Pancreas (tissue), 10 donors: ENCODE data around the gene LTBP2. TPM values are rescaled to one million over a fixed set of nuclear protein-coding genes. Genes with fewer than 3 reads are reported as not detected.

Experiments used
- ATAC-seq, 4 donors: fragments of 200-7000 bp; cut with Tn5 transposase; one replicate each; pipeline versions ENCODE4 v1.8.0 to v1.9.1; 2020; ENCODE audit warnings: mild to moderate bottlenecking in 4 of 4, moderate library complexity in 4 of 4
- DNase-seq, 6 donors: peaks; one replicate each; pipeline ENCODE4 v3.0.0-alpha.2; 2020
- FAIRE-seq: peaks from 2 replicates; lab custom pipeline; 2012; peaks lifted over from hg19 to GRCh38; lab: Jason Lieb, UNC
- H3K27ac ChIP-seq, 4 donors: fragments of 200-600 bp; sonication (generic); 1 replicate in 3 of 4; 2 replicates in 1 of 4; pipeline versions ENCODE4 v1.5.0 to v1.8.0; 2020
- H3K27me3 ChIP-seq, 4 donors: fragments of 200-600 bp; one replicate each; pipeline ENCODE4 v1.8.0; 2021
- H3K36me3 ChIP-seq, 3 donors: fragments of 200-600 bp; sonication (generic) in 1 of 3; one replicate each; pipeline versions ENCODE4 v1.5.0 to v1.8.0; 2020 to 2021
- H3K4me1 ChIP-seq, 3 donors: fragments of 200-600 bp; one replicate each; pipeline ENCODE4 v1.8.0; 2021
- H3K4me3 ChIP-seq, 4 donors: fragments of 200-600 bp; sonication (generic) in 2 of 4; one replicate each; pipeline versions ENCODE4 v1.5.0 to v1.8.0; 2020 to 2021
- H3K9me3 ChIP-seq, 4 donors: fragments of 200-600 bp; one replicate each; pipeline ENCODE4 v1.8.0; 2021
- CTCF ChIP-seq, 4 donors: fragments of 200-600 bp; sonication (generic) in 3 of 4; IDR thresholded peaks; one replicate each; pipeline versions ENCODE4 v1.5.0 to v1.8.0; 2021; ENCODE audit warnings: antibody characterized with exemption in 4 of 4
- WGBS, 2 donors: extraction: QIAGEN DNeasy Blood & Tissue Kit; methylation state at CpG; one replicate each; pipeline ENCODE4 v1.1.7; 2013; 5-methylcytosine and 5-hydroxymethylcytosine counted together
- intact Hi-C, 3 donors: fragments of 100-400 bp; cut with DNase I; formaldehyde crosslinking; loops; one replicate each; pipeline versions ENCODE4 v1.11.1 to v1.14.2; 2022
- polyA plus RNA-seq, 2 donors: library from polyadenylated mRNA; stranded (reverse); fragments of 200-250 nt; gene quantifications; one replicate each; pipeline ENCODE4 v1.2.3, GENCODE V29; 2013
- total RNA-seq, 6 donors: library from RNA; stranded (reverse); fragmentation: NEBNext Ultra II Directional in 4 of 6; extraction: Animal tissue kit (Norgen Biotek cat#: 25700) in 4 of 6; gene quantifications; one replicate each; pipeline versions ENCODE4 v1.2.1 to v1.2.4, GENCODE V29; 2021 to 2023
- donor health status: healthy with polysubstance abuse.
- donor health status: DM: no; HTN: no; CAD: no; lungs with moderate emphysema.
- donor health status: DM: no; HTN: no; CAD: no.
- donor health status: control.
- donor health status: control.
- donor health status: Bipolar disorder and iron deficiency.
- donor health status: DM: yes; HTN: yes; CAD: no.
- donor health status: DM: no; HTN: no; CAD: no.
- donor health status: DM: no; HTN: no; CAD: no.
- donor health status: DM: yes; HTN: yes; CAD: no.

Gene LTBP2
- total and polyA plus RNA-seq, 8 donors: 1.8 to 18.1 (median 4.7) TPM

- FAIRE-seq: no peak
- H3K27ac ChIP-seq: peak overlapping the region; percentile 12 to 78 (median 44)
- WGBS, 2 donors: 69 to 72% methylated on average over 13 of the region's 13 CpGs
- no peaks in the 10 kb centered on the region for H3K9me3 ChIP-seq
- H3K4me3 ChIP-seq: no peak overlapping the region
- H3K27me3 ChIP-seq: no peaks in the 10 kb centered on the region
- no peaks in the 10 kb centered on the region for H3K36me3 ChIP-seq
- peaks cover 11 to 32% (median 18%) of the 10 kb centered on the region in 3 donors for H3K4me1 ChIP-seq
- intact Hi-C loops: loop anchor here in 1 of 3 donors (10.0 kb wide), 1 partner anchor 188 kb away; no protein-coding TSS in a partner anchor
- no peak for TF ChIP-seq CTCF (IDR thresholded peaks at IDR 0.05)
- no peak for DNase-seq
- ATAC-seq: no peak
Measured at GRCh38 chr14:74616996-74617700, 5.1 kb upstream of the LTBP2 start.

- ATAC-seq (no peak), DNase-seq (no peak), FAIRE-seq (no peak)
- Histone ChIP-seq H3K9me3 (no peaks in the 10 kb centered on the region), H3K27me3 (no peaks in the 10 kb centered on the region), H3K4me3 (no peak overlapping the region), H3K4me1 (peaks cover 11 to 32% (median 18%) of the 10 kb centered on the region in 3 donors), H3K27ac (peak overlapping the region; percentile 12 to 78 (median 44)), H3K36me3 (no peaks in the 10 kb centered on the region)
- intact Hi-C loops: loop anchor here in 1 of 3 donors (10.0 kb wide), 1 partner anchor 188 kb away; no protein-coding TSS in a partner anchor
- TF ChIP-seq CTCF (IDR thresholded peaks at IDR 0.05): no peak
- 68 to 71% methylated on average over 4 of the region's 4 CpGs for WGBS, 2 donors
Measured at GRCh38 chr14:74616507-74616906, 4.5 kb upstream of the LTBP2 start.

- no peak for ATAC-seq
- H3K4me1 ChIP-seq: peaks cover 11 to 35% (median 18%) of the 10 kb centered on the region in 3 donors
- no peak for FAIRE-seq
- 82 to 94% methylated on average over 14 of the region's 14 CpGs for WGBS, 2 donors
- no peaks in the 10 kb centered on the region for H3K9me3 ChIP-seq
- no peaks in the 10 kb centered on the region for H3K27me3 ChIP-seq
- no peaks in the 10 kb centered on the region for H3K36me3 ChIP-seq
- intact Hi-C loops: loop anchor here in 1 of 3 donors (10.0 kb wide), 1 partner anchor 189 kb away; no protein-coding TSS in a partner anchor
- H3K4me3 ChIP-seq: no peak overlapping the region
- no peak for DNase-seq
- TF ChIP-seq CTCF (IDR thresholded peaks at IDR 0.05): no peak
- H3K27ac ChIP-seq: peak overlapping the region in 1 of 4 donors; percentile 78
Measured at GRCh38 chr14:74615735-74616134, 3.7 kb upstream of the LTBP2 start.

- Histone ChIP-seq H3K36me3 (no peaks in the 10 kb centered on the region), H3K9me3 (no peaks in the 10 kb centered on the region), H3K4me3 (no peak overlapping the region), H3K4me1 (peaks cover 11 to 34% (median 21%) of the 10 kb centered on the region in 3 donors), H3K27me3 (no peaks in the 10 kb centered on the region), H3K27ac (no peak overlapping the region)
- FAIRE-seq (no peak), ATAC-seq (no peak), DNase-seq (no peak)
- WGBS, 2 donors: 80 to 92% methylated on average over 8 of the region's 8 CpGs
- no peak for TF ChIP-seq CTCF (IDR thresholded peaks at IDR 0.05)
- intact Hi-C loops: loop anchor here in 1 of 3 donors (10.0 kb wide), 1 partner anchor 190 kb away; no protein-coding TSS in a partner anchor
Measured at GRCh38 chr14:74614508-74615495, 2.8 kb upstream of the LTBP2 start.
